SK-N-SH (cell line): ENCODE measurements around the gene PSMB11.
A peak's percentile ranks its signal among the peaks of the same experiment; 100 is the strongest.

Source experiments
- POLR2AphosphoS5 ChIP-seq: IDR thresholded peaks from 2 replicates; pipeline ENCODE4 v1.6.1; 2012; ENCODE audit warnings: low read depth, low read length
- SMC3 ChIP-seq: IDR thresholded peaks from 2 replicates; pipeline ENCODE4 v1.6.1; 2012; ENCODE audit warnings: low read depth, low read length, improper control_type of control experiment
- TF ChIP-seq, protein P1 (sequence below): fragments of 200-600 bp; sonication (generic); IDR thresholded peaks from 2 replicates; pipeline ENCODE4 v1.6.1; 2017; ENCODE audit warnings: antibody characterized with exemption, mild to moderate bottlenecking, moderate library complexity

GRCh38 chr14:23068789-23069412 is 26.9 kb downstream of the PSMB11 start:
- TF ChIP-seq, protein P1, sequence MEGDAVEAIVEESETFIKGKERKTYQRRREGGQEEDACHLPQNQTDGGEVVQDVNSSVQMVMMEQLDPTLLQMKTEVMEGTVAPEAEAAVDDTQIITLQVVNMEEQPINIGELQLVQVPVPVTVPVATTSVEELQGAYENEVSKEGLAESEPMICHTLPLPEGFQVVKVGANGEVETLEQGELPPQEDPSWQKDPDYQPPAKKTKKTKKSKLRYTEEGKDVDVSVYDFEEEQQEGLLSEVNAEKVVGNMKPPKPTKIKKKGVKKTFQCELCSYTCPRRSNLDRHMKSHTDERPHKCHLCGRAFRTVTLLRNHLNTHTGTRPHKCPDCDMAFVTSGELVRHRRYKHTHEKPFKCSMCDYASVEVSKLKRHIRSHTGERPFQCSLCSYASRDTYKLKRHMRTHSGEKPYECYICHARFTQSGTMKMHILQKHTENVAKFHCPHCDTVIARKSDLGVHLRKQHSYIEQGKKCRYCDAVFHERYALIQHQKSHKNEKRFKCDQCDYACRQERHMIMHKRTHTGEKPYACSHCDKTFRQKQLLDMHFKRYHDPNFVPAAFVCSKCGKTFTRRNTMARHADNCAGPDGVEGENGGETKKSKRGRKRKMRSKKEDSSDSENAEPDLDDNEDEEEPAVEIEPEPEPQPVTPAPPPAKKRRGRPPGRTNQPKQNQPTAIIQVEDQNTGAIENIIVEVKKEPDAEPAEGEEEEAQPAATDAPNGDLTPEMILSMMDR: peak; percentile 99
- TF ChIP-seq SMC3 (peak; percentile 75), POLR2AphosphoS5 (no peak)
